ENCODE measurements around the gene SLC9A5.

GRCh38 chr16:67226804-67227566, 21.8 kb upstream of the SLC9A5 start, which contains the start of gene TMEM208:
- TF ChIP-seq CTCF (IDR thresholded peaks at IDR 0.05 in 8 of 11, conservative IDR thresholded peaks at IDR 0.05 in 3 of 11), result peak in 10 of 11 experiments; percentile 20 to 76 (median 37)
- TF ChIP-seq POLR2A (IDR thresholded peaks at IDR 0.05), result peak; percentile 21 to 99 (median 30)
- peak; percentile 97 to 98 (median 98) for TF ChIP-seq POLR2AphosphoS5 (IDR thresholded peaks at IDR 0.05)
